HepG2 (cell line): ENCODE data around the gene APRT. TPM values are rescaled to one million over a fixed set of nuclear protein-coding genes. Genes with fewer than 3 reads are reported as not detected.

Experiments used
- ARID2 ChIP-seq: sonication (generic); formaldehyde crosslinking; IDR thresholded peaks from 2 replicates; pipeline ENCODE4 v1.8.1; 2022; ENCODE audit warnings: mild to moderate bottlenecking, missing genetic modification reagents, borderline replicate concordance
- DBP ChIP-seq: sonication (generic); formaldehyde crosslinking; IDR thresholded peaks from 2 replicates; pipeline ENCODE4 v1.4.0; 2020; ENCODE audit warnings: missing genetic modification reagents; ENCODE audit errors: not compliant biosample characterization
- DNMT3B ChIP-seq: conservative IDR thresholded peaks from 2 replicates; pipeline ENCODE4 v1.6.1; 2016; ENCODE audit warnings: missing biosample characterization, control low read depth
- HOXA5 ChIP-seq: sonication (generic); formaldehyde crosslinking; IDR thresholded peaks from 2 replicates; pipeline ENCODE4 v1.4.0; 2020; ENCODE audit warnings: missing genetic modification reagents
- SMAD9 ChIP-seq: sonication (generic); formaldehyde crosslinking; IDR thresholded peaks from 2 replicates; pipeline ENCODE4 v1.5.1; 2020; ENCODE audit warnings: mild to moderate bottlenecking, missing genetic modification reagents
- SOX5 ChIP-seq: IDR thresholded peaks from 2 replicates; pipeline ENCODE4 v1.6.1; 2016; ENCODE audit warnings: borderline replicate concordance
- SP5 ChIP-seq: IDR thresholded peaks from 2 replicates; pipeline ENCODE4 v1.6.1; 2016; ENCODE audit warnings: low read depth, borderline replicate concordance
- THAP9 ChIP-seq: sonication (generic); formaldehyde crosslinking; IDR thresholded peaks from 2 replicates; pipeline ENCODE4; 2020; ENCODE audit warnings: missing genetic modification reagents, mild to moderate bottlenecking, borderline replicate concordance
- ZFP36L2 ChIP-seq: sonication (generic); formaldehyde crosslinking; IDR thresholded peaks from 2 replicates; pipeline ENCODE4 v1.4.0; 2020; ENCODE audit warnings: missing genetic modification reagents
- ZMAT5 ChIP-seq: sonication (generic); formaldehyde crosslinking; IDR thresholded peaks from 2 replicates; pipeline ENCODE4 v1.5.0; 2020; ENCODE audit warnings: mild to moderate bottlenecking, low read depth, missing genetic modification reagents, borderline replicate concordance
- ZNF138 ChIP-seq: sonication (generic); formaldehyde crosslinking; IDR thresholded peaks from 2 replicates; pipeline ENCODE4 v1.5.0; 2020; ENCODE audit warnings: mild to moderate bottlenecking, low read depth, missing genetic modification reagents
- ZNF318 ChIP-seq: sonication (generic); formaldehyde crosslinking; IDR thresholded peaks from 2 replicates; pipeline ENCODE4 v1.4.0; 2020; ENCODE audit warnings: mild to moderate bottlenecking, missing genetic modification reagents
- ZNF460 ChIP-seq: sonication (generic); formaldehyde crosslinking; IDR thresholded peaks from 2 replicates; pipeline ENCODE4 v1.5.1; 2020; ENCODE audit warnings: missing genetic modification reagents, mild to moderate bottlenecking, borderline replicate concordance
- ZNF567 ChIP-seq: sonication (generic); formaldehyde crosslinking; IDR thresholded peaks from 2 replicates; pipeline ENCODE4 v1.8.1; 2023; ENCODE audit warnings: mild to moderate bottlenecking, missing genetic modification reagents, borderline replicate concordance
- ZNF850 ChIP-seq: sonication (generic); formaldehyde crosslinking; conservative IDR thresholded peaks from 2 replicates; pipeline ENCODE4 v1.9.0; 2021; ENCODE audit warnings: mild to moderate bottlenecking, missing genetic modification reagents
- polyA plus RNA-seq, 8 experiments: library from polyadenylated mRNA; depleted of rRNA in 3 of 8; stranded (reverse) in 7 of 8; unstranded in 1 of 8; fragments of >200 nt; fragmentation: Illumina TruSeq in 4 of 8; extraction: Trizol in 4 of 8; gene quantifications; 2 replicates each; pipeline versions ENCODE4 v1.2.1 to v1.2.3, GENCODE V29; 2011 to 2016; ENCODE audit warnings: low read depth in 4 of 8, missing spikeins in 1 of 8, mixed read lengths in 1 of 8; ENCODE audit not compliant: insufficient read depth in 1 of 8
- total RNA-seq, 5 experiments: library from RNA; depleted of rRNA; stranded (reverse); fragments of >200 nt; fragmentation: Illumina TruSeq; extraction: Trizol; gene quantifications; 2 replicates each; pipeline ENCODE4 v1.2.3, GENCODE V29; 2016; ENCODE audit warnings: low read depth in 1 of 5

APRT gene
- total and polyA plus RNA-seq, 2 of the 13 experiments (the other 11 are each of a cell fraction or from before 2014, with no cell fraction given), result 155 to 242 TPM

GRCh38 chr16:88785106-88785924 lies 26.4 kb downstream of the APRT start, which contains the start of gene PIEZO1 (continued):
- peak; percentile 26; the same call in 1 of the 2 replicates for TF ChIP-seq ZNF318 (CRISPR knock-in tag)
- peak; percentile 61; the same call in 1 of the 2 replicates for TF ChIP-seq HOXA5 (CRISPR knock-in tag)
- TF ChIP-seq THAP9 (CRISPR knock-in tag), result no peak
- TF ChIP-seq ARID2 (CRISPR knock-in tag), result peak; percentile 51; the same call in 1 of the 2 replicates
- no peak for TF ChIP-seq DNMT3B (CRISPR knock-in tag)
- 0 out of 2 replicates have a peak, but pooled peaks have one; percentile 86 for TF ChIP-seq ZNF850
- no peak for TF ChIP-seq ZMAT5 (CRISPR knock-in tag)
- TF ChIP-seq SMAD9 (CRISPR knock-in tag), result no peak
- no peak for TF ChIP-seq SOX5 (CRISPR knock-in tag)
- no peak for TF ChIP-seq DBP (CRISPR knock-in tag)
- 0 out of 2 replicates have a peak, but pooled peaks have one; percentile 76 for TF ChIP-seq ZNF567 (CRISPR knock-in tag)
- no peak for TF ChIP-seq SP5
- peak; percentile 19; the same call in 1 of the 2 replicates for TF ChIP-seq ZNF460 (CRISPR knock-in tag)
- TF ChIP-seq ZNF138, result peak; percentile 64; the same call in 1 of the 2 replicates
- no peak for TF ChIP-seq ZFP36L2 (CRISPR knock-in tag)
